Activated T-helper 17 cell treated with anti-CD3 and anti-CD28 coated beads, Interleukin-2, amount 50 U/mL, for 72 hours (primary cell): ENCODE results near the gene ABLIM2. TPM values are rescaled to one million over a fixed set of nuclear protein-coding genes. Genes with fewer than 3 reads are reported as not detected.

Source experiments
- ATAC-seq: fragments of 150-1000 bp; cut with Tn5 transposase; replicated peaks from 2 replicates; pipeline ENCODE4 v1.10.0; 2021; ENCODE audit warnings: mild to moderate bottlenecking, moderate library complexity
- H3K27ac Mint-ChIP-seq: one replicate; pipeline ENCODE4 v1.8.0; 2022; ENCODE audit warnings: mixed read lengths
- H3K27me3 Mint-ChIP-seq: one replicate; pipeline ENCODE4 v1.8.0; 2022; ENCODE audit warnings: mixed read lengths
- H3K36me3 Mint-ChIP-seq: one replicate; pipeline ENCODE4 v1.8.0; 2022; ENCODE audit warnings: low read depth, mild to moderate bottlenecking, mixed read lengths
- H3K4me1 Mint-ChIP-seq: one replicate; pipeline ENCODE4 v1.8.0; 2022; ENCODE audit warnings: mixed read lengths
- H3K4me3 Mint-ChIP-seq: one replicate; pipeline ENCODE4 v1.8.0; 2022; ENCODE audit warnings: mild to moderate bottlenecking, mixed read lengths
- H3K9me3 Mint-ChIP-seq: one replicate; pipeline ENCODE4 v1.8.0; 2022; ENCODE audit warnings: mixed read lengths
- total RNA-seq, 2 donors: library from RNA; stranded (reverse); gene quantifications; one replicate each; pipeline ENCODE4 v1.2.3, GENCODE V29; 2022

Gene ABLIM2
- total RNA-seq, 2 donors from 2014 or later, result 0.53 to 0.82 TPM

DNA sequence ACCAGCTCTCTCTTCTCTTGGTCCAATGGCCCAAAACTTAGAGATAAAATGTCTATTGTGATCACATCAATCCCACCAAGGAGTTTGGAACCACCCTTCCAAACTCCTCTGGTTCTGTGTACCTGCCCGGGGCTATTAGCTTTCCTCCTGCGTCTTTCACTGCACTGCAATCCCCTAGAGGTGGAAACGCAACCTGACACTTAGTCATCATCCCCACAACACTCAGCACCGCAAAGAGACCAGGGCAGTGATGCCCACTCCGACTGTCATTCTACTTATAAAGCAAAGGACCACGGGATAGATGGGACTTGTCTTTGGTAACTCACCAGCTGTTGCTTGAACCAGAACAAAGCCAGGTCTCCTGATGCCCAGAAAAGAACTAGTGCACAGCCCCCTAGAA is 240.9 kb downstream of the ABLIM2 start:
- Mint-ChIP-seq H3K4me3 (no peak overlapping the region), H3K27me3 (no peaks in the 10 kb centered on the region), H3K4me1 (peaks cover 14% of the 10 kb centered on the region), H3K36me3 (peaks cover 6% of the 10 kb centered on the region), H3K9me3 (no peaks in the 10 kb centered on the region), H3K27ac (peak overlapping the region; percentile 1)
- no peak for ATAC-seq

GRCh38 chr4:7915875-7916242 is 242.8 kb downstream of the ABLIM2 start:
- ATAC-seq, result no peak
- Mint-ChIP-seq H3K9me3 (no peaks in the 10 kb centered on the region), H3K27ac (no peak overlapping the region), H3K27me3 (no peaks in the 10 kb centered on the region), H3K4me3 (no peak overlapping the region), H3K36me3 (peaks cover 6% of the 10 kb centered on the region), H3K4me1 (peaks cover 22% of the 10 kb centered on the region)

Other genes with a start within 250 kb of the ABLIM2 start
- gene AFAP1, start 219.0 kb downstream of the ABLIM2 start, total RNA-seq, result 10 to 100 TPM; 20.1 to 29.8 TPM
- 10 to 100 TPM; 23.1 to 37.4 TPM for gene SH3TC1, start 40.5 kb upstream of the ABLIM2 start, total RNA-seq
- not detected for gene HTRA3, start 110.9 kb upstream of the ABLIM2 start, total RNA-seq